H1 (cell line): ENCODE measurements around the gene DNAH10. TPM values are rescaled to one million over a fixed set of nuclear protein-coding genes. Genes with fewer than 3 reads are reported as not detected.

Experiments used
- CTCF ChIA-PET: fragments of 300-600 bp; sonication (Branson Sonifier 250); formaldehyde crosslinking; loops from one replicate; lab custom pipeline; 2021; ENCODE audit not compliant: partially characterized antibody; lab: Charles Lee
- POLR2A ChIA-PET: fragments of 300-600 bp; sonication (Branson Sonifier 250); formaldehyde crosslinking; loops from one replicate; lab custom pipeline; 2021; ENCODE audit warnings: inconsistent platforms; ENCODE audit not compliant: partially characterized antibody; lab: Charles Lee
- DNase-seq, 2 experiments: peaks; one replicate each; pipeline versions ENCODE4 v3.0.0 to v3.0.0-alpha.2; 2010 to 2022; ENCODE audit warnings: low spot score in 2 of 2, low read depth in 1 of 2, mixed read lengths in 1 of 2
- FAIRE-seq: peaks from 2 replicates; lab custom pipeline; 2011; peaks lifted over from hg19 to GRCh38; lab: Jason Lieb, UNC
- H2AFZ ChIP-seq: 2 replicates; pipeline ENCODE4 v1.8.1; 2012; ENCODE audit warnings: low read length, inconsistent platforms
- H2AK5ac ChIP-seq: 2 replicates; pipeline ENCODE4 v1.6.1; 2013; ENCODE audit warnings: low read depth, low read length
- H2BK120ac ChIP-seq: replicated peaks from 2 replicates; pipeline ENCODE3; 2013; ENCODE audit warnings: low read depth, low read length, inconsistent platforms
- H2BK12ac ChIP-seq: 2 replicates; pipeline ENCODE4 v1.6.1; 2013; ENCODE audit warnings: low read depth, low read length
- H2BK15ac ChIP-seq: 2 replicates; pipeline ENCODE4 v1.6.1; 2013; ENCODE audit warnings: low read length
- H2BK20ac ChIP-seq: 2 replicates; pipeline ENCODE4 v1.6.1; 2013; ENCODE audit warnings: low read length
- H2BK5ac ChIP-seq: 2 replicates; pipeline ENCODE4 v1.6.1; 2013; ENCODE audit warnings: low read depth, low read length
- H3K14ac ChIP-seq: 2 replicates; pipeline ENCODE4 v1.6.1; 2013; ENCODE audit warnings: inconsistent platforms; ENCODE audit not compliant: insufficient read length
- H3K18ac ChIP-seq: 2 replicates; pipeline ENCODE4 v1.6.1; 2013; ENCODE audit warnings: low read length; ENCODE audit errors: extremely low read depth
- H3K23ac ChIP-seq: 2 replicates; pipeline ENCODE4 v1.6.1; 2013; ENCODE audit warnings: inconsistent platforms; ENCODE audit not compliant: insufficient read length
- H3K23me2 ChIP-seq: 2 replicates; pipeline ENCODE4 v1.6.1; 2013; ENCODE audit warnings: low read depth, low read length
- H3K27ac ChIP-seq: 2 replicates; pipeline ENCODE4 v1.6.1; 2011; ENCODE audit warnings: low read depth, low read length, inconsistent platforms
- H3K27me3 ChIP-seq, 4 experiments: replicated peaks in 1 of 4; 1 replicate in 1 of 4; 2 replicates in 3 of 4; pipeline versions ENCODE4 v1.6.1 to v1.8.1; 2011 to 2013; ENCODE audit warnings: low read length in 3 of 4, mild to moderate bottlenecking in 3 of 4, inconsistent platforms in 2 of 4, mixed read lengths in 2 of 4, moderate library complexity in 1 of 4; ENCODE audit not compliant: control insufficient read depth in 3 of 4, insufficient read depth in 3 of 4; ENCODE audit errors: extremely low read depth in 1 of 4
- H3K36me3 ChIP-seq, 4 experiments: 2 replicates each; pipeline versions ENCODE4 v1.6.1 to v1.8.1; 2011 to 2013; ENCODE audit warnings: mild to moderate bottlenecking in 4 of 4, low read length in 3 of 4, moderate library complexity in 2 of 4, control low read depth in 1 of 4, inconsistent platforms in 1 of 4; ENCODE audit not compliant: insufficient read depth in 4 of 4, control insufficient read depth in 2 of 4
- H3K4ac ChIP-seq: replicated peaks from 2 replicates; pipeline ENCODE3; 2013; ENCODE audit warnings: low read length, low read depth, mixed read lengths, inconsistent platforms; ENCODE audit not compliant: insufficient read length
- H3K4me1 ChIP-seq, 4 experiments: replicated peaks in 1 of 4; 1 replicate in 1 of 4; 2 replicates in 3 of 4; pipeline versions ENCODE4 v1.6.1 to v1.8.1; 2011 to 2013; ENCODE audit warnings: low read length in 3 of 4, inconsistent platforms in 2 of 4, mixed read lengths in 1 of 4; ENCODE audit not compliant: insufficient read depth in 4 of 4, control insufficient read depth in 3 of 4
- H3K4me2 ChIP-seq, 2 experiments: 2 replicates each; pipeline versions ENCODE4 v1.6.1 to v1.8.1; 2011 to 2013; ENCODE audit warnings: low read depth in 2 of 2, low read length in 2 of 2, control low read depth in 1 of 2, inconsistent platforms in 1 of 2, mild to moderate bottlenecking in 1 of 2; ENCODE audit not compliant: insufficient read depth in 1 of 2
- H3K4me3 ChIP-seq, 4 experiments: fragments of 200-600, 300-600 bp in 1 of 4; sonication (generic), shearing (Covaris generic), sonication (Bioruptor Twin) in 1 of 4; 2 replicates each; pipeline versions ENCODE4 v1.5.1 to v1.8.1; 2011 to 2016; ENCODE audit warnings: low read length in 4 of 4, low read depth in 3 of 4, control low read depth in 2 of 4, inconsistent platforms in 2 of 4, mild to moderate bottlenecking in 2 of 4, mixed read lengths in 1 of 4, moderate library complexity in 1 of 4; ENCODE audit not compliant: insufficient read depth in 2 of 4; ENCODE audit errors: extremely low read depth in 1 of 4
- H3K56ac ChIP-seq: replicated peaks from 2 replicates; pipeline ENCODE3; 2013; ENCODE audit warnings: low read depth, mild to moderate bottlenecking, mixed read lengths, low read length, inconsistent platforms; ENCODE audit not compliant: insufficient read length
- H3K79me1 ChIP-seq: 2 replicates; pipeline ENCODE4 v1.6.1; 2013; ENCODE audit warnings: low read depth, low read length, control low read depth
- H3K79me2 ChIP-seq, 2 experiments: 2 replicates each; pipeline versions ENCODE4 v1.6.1 to v1.8.1; 2012 to 2013; ENCODE audit warnings: low read length in 2 of 2, mild to moderate bottlenecking in 2 of 2, inconsistent platforms in 1 of 2; ENCODE audit not compliant: insufficient read depth in 2 of 2, control insufficient read depth in 1 of 2
- H3K9ac ChIP-seq, 4 experiments: replicated peaks in 1 of 4; 1 replicate in 1 of 4; 2 replicates in 3 of 4; pipeline versions ENCODE4 v1.6.1 to v1.8.1; 2011 to 2013; ENCODE audit warnings: low read depth in 3 of 4, low read length in 3 of 4, control low read depth in 2 of 4, mild to moderate bottlenecking in 2 of 4, moderate library complexity in 2 of 4, inconsistent platforms in 1 of 4; ENCODE audit errors: extremely low read depth in 1 of 4
- H3K9me3 ChIP-seq, 2 experiments: 2 replicates each; pipeline versions ENCODE4 v1.6.1 to v1.8.1; 2012 to 2013; ENCODE audit warnings: mild to moderate bottlenecking in 2 of 2, moderate library complexity in 2 of 2, control low read depth in 1 of 2, inconsistent platforms in 1 of 2, low read depth in 1 of 2, low read length in 1 of 2, mixed read lengths in 1 of 2; ENCODE audit not compliant: insufficient read depth in 2 of 2
- H4K20me1 ChIP-seq, 2 experiments: replicated peaks in 1 of 2; 2 replicates each; pipeline versions ENCODE3 to v1.8.1; 2011 to 2013; ENCODE audit warnings: inconsistent platforms in 2 of 2, low read length in 2 of 2, mild to moderate bottlenecking in 1 of 2; ENCODE audit not compliant: insufficient read depth in 2 of 2, control insufficient read depth in 1 of 2
- H4K5ac ChIP-seq: 2 replicates; pipeline ENCODE4 v1.6.1; 2013; ENCODE audit warnings: low read length, low read depth, mixed read lengths, inconsistent platforms; ENCODE audit not compliant: insufficient read length
- H4K8ac ChIP-seq: 2 replicates; pipeline ENCODE4 v1.8.0; 2013; ENCODE audit warnings: mild to moderate bottlenecking, moderate library complexity, low read length, inconsistent platforms; ENCODE audit not compliant: insufficient read depth; ENCODE audit errors: extremely low read depth
- H4K91ac ChIP-seq: replicated peaks from 2 replicates; pipeline ENCODE3; 2013; ENCODE audit warnings: low read length, mixed read lengths, inconsistent platforms; ENCODE audit not compliant: insufficient read length
- FOSL1 ChIP-seq: IDR thresholded peaks from 2 replicates; pipeline ENCODE4 v1.6.1; 2011; ENCODE audit warnings: mild to moderate bottlenecking, low read depth, low read length, moderate library complexity; ENCODE audit not compliant: insufficient read depth
- HDAC2 ChIP-seq, 2 experiments: fragments of 300-600 bp in 1 of 2; sonication (generic) in 1 of 2; IDR thresholded peaks; 2 replicates each; pipeline ENCODE4 v1.6.1; 2011 to 2012; ENCODE audit warnings: low read depth in 2 of 2, low read length in 2 of 2, mild to moderate bottlenecking in 2 of 2, moderate library complexity in 2 of 2, borderline replicate concordance in 1 of 2, inconsistent platforms in 1 of 2
- HDAC6 ChIP-seq: IDR thresholded peaks from one replicate; pipeline ENCODE4 v1.7.1; 2012; ENCODE audit warnings: low read depth, mild to moderate bottlenecking, inconsistent platforms, low read length, moderate library complexity
- JUND ChIP-seq: IDR thresholded peaks from 2 replicates; pipeline ENCODE4 v1.6.1; 2011; ENCODE audit warnings: mild to moderate bottlenecking, improper control_type of control experiment, low read length
- KDM1A ChIP-seq: fragments of 200-600, 300-600 bp; sonication (generic); IDR thresholded peaks from 2 replicates; pipeline ENCODE4 v1.7.1; 2016; ENCODE audit warnings: mild to moderate bottlenecking, low read length, borderline replicate concordance
- KDM5A ChIP-seq: fragments of 200-600 bp; IDR thresholded peaks from 2 replicates; pipeline ENCODE4 v1.7.1; 2012; ENCODE audit warnings: mild to moderate bottlenecking, low read length, inconsistent platforms, mixed read lengths
- NRF1 ChIP-seq: IDR thresholded peaks from 2 replicates; pipeline ENCODE4 v1.6.1; 2011; ENCODE audit warnings: mild to moderate bottlenecking, low read depth, low read length, improper control_type of control experiment
- POU5F1 ChIP-seq: IDR thresholded peaks from 2 replicates; pipeline ENCODE4 v1.6.1; 2011; ENCODE audit warnings: low read depth, mild to moderate bottlenecking, low read length, moderate library complexity
- SAP30 ChIP-seq: fragments of 300-600 bp; sonication (generic); IDR thresholded peaks from 2 replicates; pipeline ENCODE4 v1.7.1; 2012; ENCODE audit warnings: low read length, moderate library complexity, mild to moderate bottlenecking, inconsistent platforms; ENCODE audit not compliant: insufficient read depth, insufficient replicate concordance
- SIX5 ChIP-seq: IDR thresholded peaks from 2 replicates; pipeline ENCODE4 v1.6.1; 2011; ENCODE audit warnings: mild to moderate bottlenecking, low read depth, low read length
- YY1 ChIP-seq: IDR thresholded peaks from 2 replicates; pipeline ENCODE4 v1.6.1; 2011; ENCODE audit warnings: low read depth, mild to moderate bottlenecking, low read length
- WGBS, 2 experiments: shearing (Covaris generic) in 1 of 2; methylation state at CpG; one replicate each; pipeline versions ENCODE4 v1.1.6 to v1.1.7; 2013 to 2015; ENCODE audit warnings: low lambda C conversion rate in 2 of 2, mixed read lengths in 2 of 2, inconsistent platforms in 1 of 2, low coverage in 1 of 2, missing lambda C conversion rate in 1 of 2; ENCODE audit not compliant: insufficient replicate concordance in 2 of 2, insufficient coverage in 1 of 2, insufficient read length in 1 of 2; ENCODE audit errors: extremely low coverage in 1 of 2, missing lambda C conversion rate in 1 of 2; 5-methylcytosine and 5-hydroxymethylcytosine counted together
- polyA plus RNA-seq, 7 experiments: library from polyadenylated mRNA; depleted of rRNA in 3 of 7; stranded (reverse) in 5 of 7; unstranded in 2 of 7; fragments of >200 nt in 5 of 7; fragments of 200-250 nt in 2 of 7; gene quantifications; 1 replicate in 5 of 7; 2 replicates in 1 of 7; 4 replicates in 1 of 7; pipeline versions ENCODE4 v1.2.1 to v1.2.3, GENCODE V29; 2011 to 2013; ENCODE audit warnings: missing spikeins in 2 of 7, mixed read lengths in 2 of 7
- total RNA-seq: library from RNA; stranded (reverse); fragmentation: NEBNext Ultra II Directional; extraction: Animal tissue kit (Norgen Biotek cat#: 25700); gene quantifications from 2 replicates; pipeline ENCODE4 v1.2.1, GENCODE V29; 2021
- TF ChIP-seq, protein P1 (sequence below): IDR thresholded peaks from 2 replicates; pipeline ENCODE4 v1.6.1; 2012; ENCODE audit warnings: inconsistent platforms
- TF ChIP-seq, protein P2 (sequence below): IDR thresholded peaks from 2 replicates; pipeline ENCODE4 v1.6.1; 2011; ENCODE audit warnings: low read depth, mild to moderate bottlenecking, low read length; ENCODE audit not compliant: insufficient read depth

The DNAH10 gene
- total and polyA plus RNA-seq, 2 of the 8 experiments (the other 6 are each of a cell fraction or from before 2014, with no cell fraction given), result 0.02 to 0.24 TPM

DNA sequence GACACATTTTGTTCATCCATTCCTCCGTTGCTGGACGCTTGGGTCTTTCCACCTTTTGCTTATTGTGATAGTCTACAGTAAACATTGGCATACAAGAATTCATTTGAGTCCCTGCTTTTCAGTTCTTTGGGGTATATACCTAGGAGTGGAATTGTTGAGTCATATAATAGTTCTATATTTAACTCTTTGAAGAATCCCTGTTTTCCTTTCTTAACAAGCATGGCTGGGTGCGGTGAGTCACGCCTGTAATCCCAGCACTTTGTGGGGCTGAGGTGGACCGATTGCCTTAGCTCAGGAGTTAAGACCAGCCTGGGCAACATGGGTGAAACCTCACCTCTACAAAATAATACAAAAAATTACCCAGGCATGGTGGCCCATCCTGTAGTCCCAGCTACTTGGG lies 135.1 kb downstream of the DNAH10 start:
- H3K9me3 ChIP-seq, result peaks cover 0 to 3% of the 10 kb centered on the region in 2 experiments; a peak in 1 of 4 replicates
- H4K20me1 ChIP-seq, result no peaks in the 10 kb centered on the region
- 0 out of 7 replicates have a peak, but pooled peaks cover 0 to 5% (median 0%) of the 10 kb centered on the region in 4 experiments for H3K27me3 ChIP-seq
- H3K56ac ChIP-seq, result no peak overlapping the region
- no peaks in the 10 kb centered on the region for H3K79me2 ChIP-seq
- no peak for FAIRE-seq
- no peak overlapping the region for H3K23ac ChIP-seq
- H3K23me2 ChIP-seq, result no peaks in the 10 kb centered on the region; the same call in 1 of the 2 replicates
- 92% methylated on average over 5 of the region's 5 CpGs; no CpG with 5 or more reads in 1 of the 2 experiments for WGBS, 2 experiments
- CTCF ChIA-PET, result no interaction called here
- H3K14ac ChIP-seq, result no peak overlapping the region
- no peak overlapping the region for H2BK12ac ChIP-seq
- no peak overlapping the region for H3K18ac ChIP-seq
- no peak overlapping the region for H3K4me3 ChIP-seq
- H3K4ac ChIP-seq, result no peak overlapping the region
- no peak overlapping the region for H4K91ac ChIP-seq
- no peaks in the 10 kb centered on the region for H3K79me1 ChIP-seq
- H2BK120ac ChIP-seq, result no peak overlapping the region
- H4K8ac ChIP-seq, result no peak overlapping the region
- no peak overlapping the region for H3K4me2 ChIP-seq
- H2BK20ac ChIP-seq, result no peak overlapping the region
- no peak overlapping the region for H4K5ac ChIP-seq
- no peak overlapping the region for H2BK5ac ChIP-seq
- no peak overlapping the region for H3K9ac ChIP-seq
- POLR2A ChIA-PET, result no interaction called here
- DNase-seq, result no peak
- H2BK15ac ChIP-seq, result no peak overlapping the region
- H2AK5ac ChIP-seq, result no peak overlapping the region
- peaks cover 0 to 7% (median 4%) of the 10 kb centered on the region in 4 experiments; a peak in 3 of 7 replicates for H3K4me1 ChIP-seq
- no peak overlapping the region for H2AFZ ChIP-seq
- H3K36me3 ChIP-seq, result no peaks in the 10 kb centered on the region
- H3K27ac ChIP-seq, result no peak overlapping the region
- TF ChIP-seq, protein P1, sequence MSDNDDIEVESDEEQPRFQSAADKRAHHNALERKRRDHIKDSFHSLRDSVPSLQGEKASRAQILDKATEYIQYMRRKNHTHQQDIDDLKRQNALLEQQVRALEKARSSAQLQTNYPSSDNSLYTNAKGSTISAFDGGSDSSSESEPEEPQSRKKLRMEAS, result no peak
- TF ChIP-seq KDM1A (no peak), FOSL1 (no peak), SIX5 (no peak), NRF1 (no peak), YY1 (no peak), SAP30 (no peak), HDAC6 (no peak), KDM5A (no peak), POU5F1 (no peak), JUND (no peak), HDAC2 (IDR thresholded peaks at IDR 0.05; ENCODE audit: borderline replicate concordance in 1 of 2, low read depth in 2 of 2, low read length in 2 of 2) (no peak)
- TF ChIP-seq, protein P2, sequence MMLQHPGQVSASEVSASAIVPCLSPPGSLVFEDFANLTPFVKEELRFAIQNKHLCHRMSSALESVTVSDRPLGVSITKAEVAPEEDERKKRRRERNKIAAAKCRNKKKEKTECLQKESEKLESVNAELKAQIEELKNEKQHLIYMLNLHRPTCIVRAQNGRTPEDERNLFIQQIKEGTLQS, result no peak
